Thyroid gland (tissue), 4 donors: ENCODE data around the gene PYY.

Source experiments
- POLR2A ChIP-seq, 2 donors: fragments of 450-650 bp; IDR thresholded peaks; one replicate each; pipeline ENCODE4 v1.6.1; 2017; ENCODE audit warnings: antibody characterized with exemption in 2 of 2, mild to moderate bottlenecking in 2 of 2, moderate library complexity in 1 of 2
- TF ChIP-seq, protein P1 (sequence below), 6 experiments: fragments of 200-600 bp in 3 of 6; fragments of 450-650 bp in 3 of 6; sonication (generic) in 3 of 6; IDR thresholded peaks; one replicate each; pipeline ENCODE4 v1.5.1; 2016 to 2019; ENCODE audit warnings: antibody characterized with exemption in 6 of 6, mild to moderate bottlenecking in 2 of 6, inconsistent platforms in 1 of 6, moderate library complexity in 1 of 6

GRCh38 chr17:43992641-43993040 lies 38.9 kb upstream of the PYY start:
- TF ChIP-seq, protein P1, sequence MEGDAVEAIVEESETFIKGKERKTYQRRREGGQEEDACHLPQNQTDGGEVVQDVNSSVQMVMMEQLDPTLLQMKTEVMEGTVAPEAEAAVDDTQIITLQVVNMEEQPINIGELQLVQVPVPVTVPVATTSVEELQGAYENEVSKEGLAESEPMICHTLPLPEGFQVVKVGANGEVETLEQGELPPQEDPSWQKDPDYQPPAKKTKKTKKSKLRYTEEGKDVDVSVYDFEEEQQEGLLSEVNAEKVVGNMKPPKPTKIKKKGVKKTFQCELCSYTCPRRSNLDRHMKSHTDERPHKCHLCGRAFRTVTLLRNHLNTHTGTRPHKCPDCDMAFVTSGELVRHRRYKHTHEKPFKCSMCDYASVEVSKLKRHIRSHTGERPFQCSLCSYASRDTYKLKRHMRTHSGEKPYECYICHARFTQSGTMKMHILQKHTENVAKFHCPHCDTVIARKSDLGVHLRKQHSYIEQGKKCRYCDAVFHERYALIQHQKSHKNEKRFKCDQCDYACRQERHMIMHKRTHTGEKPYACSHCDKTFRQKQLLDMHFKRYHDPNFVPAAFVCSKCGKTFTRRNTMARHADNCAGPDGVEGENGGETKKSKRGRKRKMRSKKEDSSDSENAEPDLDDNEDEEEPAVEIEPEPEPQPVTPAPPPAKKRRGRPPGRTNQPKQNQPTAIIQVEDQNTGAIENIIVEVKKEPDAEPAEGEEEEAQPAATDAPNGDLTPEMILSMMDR (IDR thresholded peaks at IDR 0.05) = no peak
- TF ChIP-seq POLR2A (IDR thresholded peaks at IDR 0.05) = no peak
